ENCODE measurements around the gene NDC1. TPM values are rescaled to one million over a fixed set of nuclear protein-coding genes. Genes with fewer than 3 reads are reported as not detected.

NDC1 gene
- total and polyA plus RNA-seq, 2 donors (not counting 3 experiments of a cell fraction or from before 2014, with no cell fraction given) = 23.2 to 29.2 TPM

- DNase-seq (ENCODE audit: low read depth, low spot score) (no peak), FAIRE-seq (no peak)
- Histone ChIP-seq H3K27me3 (ENCODE audit: control insufficient read depth in 2 of 2, insufficient read depth in 2 of 2, low read length in 2 of 2) (no peaks in the 10 kb centered on the region), H3K4me1 (ENCODE audit: control insufficient read depth, extremely low read depth, insufficient read depth, low read length) (no peaks in the 10 kb centered on the region), H3K79me2 (ENCODE audit: control insufficient read depth, insufficient read depth, low read length) (no peaks in the 10 kb centered on the region), H3K9ac (replicated peaks; ENCODE audit: extremely low read depth, insufficient read depth, low read length) (no peak overlapping the region), H3K4me2 (ENCODE audit: insufficient read depth, low read length) (no peak overlapping the region), H3K36me3 (ENCODE audit: control insufficient read depth in 2 of 2, extremely low read depth in 1 of 2, insufficient read depth in 2 of 2, low read length in 2 of 2) (no peaks in the 10 kb centered on the region), H2AFZ (ENCODE audit: low read depth, low read length) (no peak overlapping the region), H3K9me3 (replicated peaks; ENCODE audit: control insufficient read depth, insufficient read depth, low read length) (no peaks in the 10 kb centered on the region), H3K9me1 (replicated peaks; ENCODE audit: control insufficient read depth, extremely low read depth, insufficient read depth, low read length) (no peaks in the 10 kb centered on the region), H3K4me3 (replicated peaks in 1 of 3; ENCODE audit: insufficient read depth in 1 of 3, low read depth in 1 of 3, low read length in 3 of 3) (no peak overlapping the region), H4K20me1 (replicated peaks; ENCODE audit: control insufficient read depth, extremely low read depth, insufficient read depth, low read length) (no peaks in the 10 kb centered on the region), H3K27ac (ENCODE audit: insufficient read depth, low read depth, low read length) (no peak overlapping the region)
- BruUV-seq (replicated peaks) = no TSS peak
- dilution Hi-C loops (cut with MboI; ENCODE audit: extremely low pct_ligation_motif_present, low sequenced_read_pairs) (no loop called here), intact Hi-C loops (cut with micrococcal nuclease) (no loop called here)
- ChIA-PET POLR2A (no interaction called here), CTCF (interaction anchor here (0.7 to 2.7 kb wide), 7 partner anchors 11 to 270 kb away, joined by 3 to 19 read pairs (median 4); no protein-coding TSS in a partner anchor)
- TF ChIP-seq MAX (IDR thresholded peaks at IDR 0.05; ENCODE audit: insufficient read depth, insufficient read length) = no peak
- no peak for TF ChIP-seq MYC (IDR thresholded peaks at IDR 0.05; ENCODE audit: low read depth, low read length)
- TF ChIP-seq GATA2 (IDR thresholded peaks at IDR 0.05; ENCODE audit: insufficient read depth, insufficient read length, low read depth, low read length) = no peak
- no peak for TF ChIP-seq POLR2A (IDR thresholded peaks at IDR 0.05; ENCODE audit: low read depth, low read length)
- no peak for TF ChIP-seq CTCF (IDR thresholded peaks at IDR 0.05; ENCODE audit: extremely low read depth in 1 of 2, insufficient read depth in 1 of 2, low read depth in 1 of 2, low read length in 2 of 2)
- no peak for TF ChIP-seq POLR2AphosphoS5 (IDR thresholded peaks at IDR 0.05; ENCODE audit: insufficient read depth, low read depth, low read length)
- TF ChIP-seq FOS (IDR thresholded peaks at IDR 0.05; ENCODE audit: borderline replicate concordance, insufficient read depth, low read length) = no peak
- TF ChIP-seq EZH2 (IDR thresholded peaks at IDR 0.05; ENCODE audit: borderline replicate concordance, low read depth, low read length, severe bottlenecking) = no peak
- TF ChIP-seq JUN (IDR thresholded peaks at IDR 0.05; ENCODE audit: borderline replicate concordance, insufficient read depth, insufficient read length, low read depth) = no peak
Observed at GRCh38 chr1:53755874-53756273, 82.2 kb downstream of the NDC1 start.

Measured in endothelial cell of umbilical vein (primary cell).